NCI-H69 (cell line): ENCODE measurements around the gene C19orf38.

Source experiments
- DNase-seq: peaks from one replicate; lab custom pipeline; 2025; lab: John Stamatoyannopoulos, UW

C19orf38 gene

GRCh38 chr19:10848230-10848856, at the start of gene C19orf38:
TSS of gene C19orf38 (plus strand) at chr19:10848415. CDS start at chr19:10848509, 94 bp downstream.
- no peak for DNase-seq

DNA sequence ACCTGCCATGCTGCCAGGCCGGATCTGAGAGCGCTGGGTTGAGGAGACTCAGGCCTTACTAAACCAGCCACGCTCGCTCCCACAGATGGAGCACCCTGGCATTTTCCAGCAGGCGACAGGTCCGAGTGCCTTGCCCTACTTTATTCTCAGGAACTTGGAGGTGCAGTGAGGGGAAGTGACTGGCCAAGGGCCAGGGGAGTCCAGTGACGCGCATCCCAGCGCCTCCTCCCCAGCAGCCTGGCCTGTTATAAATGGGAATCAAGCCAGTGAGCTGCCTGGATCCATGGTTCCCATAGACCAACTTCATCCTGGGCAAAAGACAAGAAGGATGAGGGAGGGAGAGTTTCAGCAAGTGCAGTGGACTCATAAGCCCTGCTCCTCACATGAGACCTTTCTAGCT, 47.7 kb upstream of the C19orf38 start:
- no peak for DNase-seq

DNA sequence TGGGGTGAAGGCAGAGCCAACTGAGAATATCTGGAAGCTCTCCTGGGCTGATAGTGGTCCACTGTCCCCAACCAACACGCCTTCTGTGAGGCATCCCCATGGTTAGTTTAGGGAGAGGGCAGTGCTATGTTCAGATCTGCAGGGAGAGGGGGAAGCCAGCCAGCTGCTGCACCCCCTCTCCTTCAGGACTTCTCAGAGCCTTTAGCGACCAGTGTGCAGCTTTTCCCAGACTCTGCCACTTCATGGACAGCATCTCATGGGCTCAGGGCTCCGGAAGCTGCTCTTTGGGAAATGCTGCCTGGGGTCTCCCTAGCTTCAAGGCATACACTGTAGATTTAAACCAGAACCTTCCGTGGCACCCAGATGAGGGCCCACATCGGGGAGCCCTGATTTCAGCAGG, 45.7 kb upstream of the C19orf38 start:
- no peak for DNase-seq

- no peak for DNase-seq
Observed at GRCh38 chr19:10803252-10803651, 45.0 kb upstream of the C19orf38 start.

DNA sequence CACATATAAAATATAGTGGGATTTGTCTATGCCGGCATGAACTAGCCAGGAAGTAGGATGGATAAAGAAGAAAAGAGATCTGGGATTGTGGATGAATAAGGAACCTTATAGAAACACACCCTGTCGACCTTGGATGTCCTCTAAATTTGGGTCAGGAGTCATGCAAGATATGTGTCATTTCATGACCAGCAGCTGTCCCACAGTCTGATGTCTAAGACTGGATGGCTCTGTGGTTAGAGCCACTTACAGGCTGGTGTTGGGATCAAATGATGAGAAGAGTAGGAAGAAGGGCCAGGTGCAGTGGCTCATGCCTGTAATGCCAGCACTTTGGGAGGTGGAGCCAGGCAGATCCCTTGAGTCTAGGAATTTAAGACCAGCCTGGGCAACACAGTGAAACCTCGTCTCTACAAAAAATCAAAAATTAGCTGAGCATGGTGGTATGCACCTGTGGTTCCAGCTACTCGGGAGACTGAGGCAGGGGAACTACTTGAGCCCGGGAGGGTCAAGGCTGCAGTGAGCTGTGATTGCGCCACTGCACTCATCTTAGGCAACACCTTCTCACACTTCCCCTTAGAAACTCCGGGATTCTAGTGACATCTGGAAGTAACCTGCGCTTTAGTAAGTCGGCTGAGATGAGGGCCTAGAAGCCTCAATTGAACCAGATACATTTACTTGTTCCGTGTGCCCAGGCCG, 43.0 kb upstream of the C19orf38 start:
- no peak for DNase-seq

GRCh38 chr19:10805758-10806247, 42.4 kb upstream of the C19orf38 start:
- no peak for DNase-seq

DNA sequence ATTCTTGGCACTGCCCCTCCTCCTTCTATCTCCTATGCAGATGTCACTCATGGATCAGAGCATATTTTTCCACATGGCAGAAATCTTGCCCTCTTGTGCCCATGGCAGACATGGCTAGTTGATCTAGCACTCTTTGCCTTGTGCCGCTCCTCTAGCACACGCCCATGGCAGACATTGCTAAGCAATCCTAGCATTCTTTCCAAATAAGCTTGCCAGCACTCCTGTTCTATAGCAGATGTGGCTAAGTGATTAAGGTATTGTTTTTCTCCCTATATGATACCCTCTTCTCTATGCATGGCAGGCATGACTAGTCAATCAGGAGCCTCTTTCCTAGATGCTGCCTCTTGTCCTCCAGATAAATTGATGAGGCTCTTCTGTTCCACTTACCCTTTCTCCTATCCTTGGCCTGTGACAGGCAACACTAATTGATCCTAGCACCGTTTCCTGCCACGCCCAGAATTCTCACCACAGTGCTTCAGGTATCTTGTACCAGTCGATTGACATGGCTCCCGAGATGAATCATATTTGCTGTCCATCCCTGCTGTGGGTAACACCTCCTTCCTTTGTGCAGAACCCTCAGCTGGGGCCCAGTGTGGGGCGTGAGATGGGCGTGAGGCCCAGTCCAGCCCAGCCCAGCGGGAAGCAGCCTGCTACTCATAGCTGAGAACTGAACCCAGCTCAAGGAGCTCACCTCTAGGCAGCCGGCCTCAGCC, 39.1 kb upstream of the C19orf38 start:
- peak; percentile 69 for DNase-seq

- DNase-seq = no peak
Observed at GRCh38 chr19:10809651-10810285, 38.4 kb upstream of the C19orf38 start.

GRCh38 chr19:10811391-10812111, 36.7 kb upstream of the C19orf38 start:
- DNase-seq = no peak

DNA sequence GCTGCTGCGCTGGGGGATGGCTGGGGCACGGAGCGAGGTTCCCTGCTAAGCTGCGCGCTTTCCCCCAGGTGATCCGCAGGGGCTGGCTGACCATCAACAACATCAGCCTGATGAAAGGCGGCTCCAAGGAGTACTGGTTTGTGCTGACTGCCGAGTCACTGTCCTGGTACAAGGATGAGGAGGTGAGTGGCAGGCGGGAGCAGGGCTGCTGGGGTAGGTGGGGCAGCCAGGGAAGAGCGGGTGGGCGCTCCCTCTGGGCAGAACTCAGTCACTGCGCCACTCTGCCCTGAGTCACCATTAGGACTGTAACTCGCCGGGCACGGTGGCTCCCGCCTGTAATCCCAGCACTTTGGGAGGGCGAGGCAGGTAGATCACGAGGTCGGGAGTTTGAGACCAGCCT, 36.0 kb upstream of the C19orf38 start:
- DNase-seq = no peak

GRCh38 chr19:10812902-10813404, 35.3 kb upstream of the C19orf38 start:
- no peak for DNase-seq

GRCh38 chr19:10815007-10815536, 33.1 kb upstream of the C19orf38 start:
- DNase-seq = no peak

GRCh38 chr19:10815969-10816644, 32.1 kb upstream of the C19orf38 start:
- no peak for DNase-seq

DNA sequence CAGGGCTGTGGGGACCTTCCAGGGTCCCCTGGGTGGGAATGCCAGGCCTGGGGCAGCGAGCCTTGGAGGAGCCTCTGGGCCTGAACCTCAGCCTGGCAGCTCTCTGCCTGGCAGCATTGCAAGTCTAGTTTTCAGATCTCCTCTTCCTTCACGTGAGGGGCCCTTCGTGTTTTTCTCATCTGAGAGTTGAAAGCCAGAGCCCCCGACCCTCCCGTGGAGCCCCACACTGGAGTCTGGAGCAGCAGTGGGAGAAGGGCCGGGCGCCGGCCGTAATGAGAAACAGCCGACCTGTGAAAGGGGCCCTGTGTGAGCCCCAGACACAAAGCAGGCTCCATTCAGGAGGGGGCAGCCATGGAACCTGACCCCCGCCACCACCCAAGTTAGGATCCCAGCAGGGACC, 31.5 kb upstream of the C19orf38 start:
- DNase-seq = no peak

DNA sequence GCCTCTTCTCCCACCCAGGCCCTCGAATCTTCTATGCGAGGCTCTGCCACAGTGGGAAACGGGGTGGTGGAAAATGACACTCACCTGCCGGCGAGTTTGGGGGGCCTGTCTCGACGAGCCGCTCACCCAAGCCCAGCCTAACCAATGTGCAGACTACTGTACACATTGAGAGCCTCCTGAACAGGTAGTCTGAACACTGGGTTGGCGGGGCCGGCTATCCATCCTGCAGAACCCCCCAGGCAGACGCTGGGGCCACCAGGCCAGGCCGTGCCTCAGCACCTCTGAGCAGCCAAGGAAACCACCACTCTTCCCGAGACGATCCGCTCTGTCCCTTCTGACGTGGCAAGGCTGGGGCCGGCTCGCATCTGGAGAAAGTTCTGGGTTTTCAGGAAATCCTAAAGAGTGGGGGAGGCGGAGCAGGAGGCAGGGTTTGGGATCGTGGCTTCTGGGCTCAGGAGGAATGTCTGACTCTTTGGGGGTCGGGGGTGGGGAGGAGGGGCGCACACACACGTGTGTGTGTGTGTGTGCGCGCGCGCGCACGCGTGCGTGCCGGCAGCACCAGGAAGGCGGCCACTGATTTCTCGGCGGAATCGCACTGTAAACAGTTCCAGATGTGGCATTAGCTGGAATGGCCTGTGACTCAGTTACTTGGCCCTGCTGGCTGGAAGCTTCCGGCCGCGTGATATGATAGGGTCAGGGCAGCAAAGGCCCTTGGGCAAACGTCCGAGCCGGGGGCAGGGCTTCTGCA, 30.8 kb upstream of the C19orf38 start:
- no peak for DNase-seq

- DNase-seq = no peak
Observed at GRCh38 chr19:10818301-10819123, 29.7 kb upstream of the C19orf38 start.

- no peak for DNase-seq
Observed at GRCh38 chr19:10819124-10820060, 28.8 kb upstream of the C19orf38 start.

DNA sequence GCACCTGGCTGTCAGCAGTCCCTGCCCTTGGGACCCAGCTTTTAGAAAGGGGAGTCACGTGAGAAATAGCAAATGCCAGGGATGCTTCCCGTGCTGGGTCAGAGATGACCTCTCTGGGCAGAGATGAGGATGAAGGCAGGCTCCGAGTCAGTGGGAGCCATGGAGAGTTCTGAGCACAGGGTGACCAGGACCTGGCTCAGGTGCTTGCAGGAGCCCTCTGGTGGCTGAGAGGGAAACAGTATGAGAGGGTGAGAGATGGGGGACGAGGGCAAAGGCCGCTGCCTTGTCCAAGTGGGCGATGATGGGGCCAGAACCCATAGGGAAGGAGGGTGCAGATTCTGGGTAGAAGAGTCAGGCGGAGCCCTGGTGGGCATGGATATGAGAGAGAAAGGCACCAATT, 28.0 kb upstream of the C19orf38 start:
- DNase-seq = peak; percentile 19
